ENCODE data around the gene LRRC42. TPM values are rescaled to one million over a fixed set of nuclear protein-coding genes. Genes with fewer than 3 reads are reported as not detected.

The LRRC42 gene
- total RNA-seq, 4 donors from 2014 or later = 11.4 to 17.8 (median 14.6) TPM

GRCh38 chr1:53948291-53948690, 2.1 kb downstream of the LRRC42 start:
- intact Hi-C loops (cut with DNase I; ENCODE audit: low total_unique reads) (loop anchor here (5.0 to 10.0 kb wide), 5 partner anchors 86 to 1891 kb away; partner anchors contain the start of genes ACOT11, BTF3L4, CPT2 and TTC4), in situ Hi-C loops (cut with MboI; ENCODE audit: low sequenced_read_pairs in 4 of 4) (loop anchor here in 3 of 4 donors (5.0 to 10.0 kb wide), 2 partner anchors 61 to 63 kb away; partner anchors contain the start of gene YIPF1 (in 3 of the 3))
- Histone ChIP-seq H3K4me1 (peaks cover 8 to 19% of the 10 kb centered on the region in 2 donors), H3K4me3 (no peak overlapping the region), H3K9me3 (no peaks in the 10 kb centered on the region), H3K27ac (no peak overlapping the region), H3K36me3 (peaks cover 0 to 13% of the 10 kb centered on the region in 2 donors), H3K27me3 (no peaks in the 10 kb centered on the region)
- DNase-seq (no peak), ATAC-seq (no peak)
- TF ChIP-seq, protein P1, sequence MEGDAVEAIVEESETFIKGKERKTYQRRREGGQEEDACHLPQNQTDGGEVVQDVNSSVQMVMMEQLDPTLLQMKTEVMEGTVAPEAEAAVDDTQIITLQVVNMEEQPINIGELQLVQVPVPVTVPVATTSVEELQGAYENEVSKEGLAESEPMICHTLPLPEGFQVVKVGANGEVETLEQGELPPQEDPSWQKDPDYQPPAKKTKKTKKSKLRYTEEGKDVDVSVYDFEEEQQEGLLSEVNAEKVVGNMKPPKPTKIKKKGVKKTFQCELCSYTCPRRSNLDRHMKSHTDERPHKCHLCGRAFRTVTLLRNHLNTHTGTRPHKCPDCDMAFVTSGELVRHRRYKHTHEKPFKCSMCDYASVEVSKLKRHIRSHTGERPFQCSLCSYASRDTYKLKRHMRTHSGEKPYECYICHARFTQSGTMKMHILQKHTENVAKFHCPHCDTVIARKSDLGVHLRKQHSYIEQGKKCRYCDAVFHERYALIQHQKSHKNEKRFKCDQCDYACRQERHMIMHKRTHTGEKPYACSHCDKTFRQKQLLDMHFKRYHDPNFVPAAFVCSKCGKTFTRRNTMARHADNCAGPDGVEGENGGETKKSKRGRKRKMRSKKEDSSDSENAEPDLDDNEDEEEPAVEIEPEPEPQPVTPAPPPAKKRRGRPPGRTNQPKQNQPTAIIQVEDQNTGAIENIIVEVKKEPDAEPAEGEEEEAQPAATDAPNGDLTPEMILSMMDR (IDR thresholded peaks at IDR 0.05 in 4 of 5, conservative IDR thresholded peaks at IDR 0.05 in 1 of 5) = no peak
- TF ChIP-seq POLR2A (IDR thresholded peaks at IDR 0.05) = no peak

GRCh38 chr1:53949023-53949990, 3.2 kb downstream of the LRRC42 start:
- TF ChIP-seq, protein P1 (IDR thresholded peaks at IDR 0.05 in 4 of 5, conservative IDR thresholded peaks at IDR 0.05 in 1 of 5) = peak; percentile 12 to 56 (median 42)
- no peak for TF ChIP-seq POLR2A (IDR thresholded peaks at IDR 0.05)
- Histone ChIP-seq H3K4me1 (peaks cover 8 to 18% of the 10 kb centered on the region in 2 donors), H3K27ac (no peak overlapping the region), H3K4me3 (no peak overlapping the region), H3K27me3 (no peaks in the 10 kb centered on the region), H3K9me3 (no peaks in the 10 kb centered on the region), H3K36me3 (peaks cover 0 to 23% of the 10 kb centered on the region in 2 donors)
- DNase-seq = no peak
- ATAC-seq = no peak
- in situ Hi-C loops (cut with MboI; ENCODE audit: low sequenced_read_pairs in 4 of 4) = loop anchor here in 3 of 4 donors (5.0 to 10.0 kb wide), 2 partner anchors 62 to 65 kb away; partner anchors contain the start of gene YIPF1 (in 3 of the 3)
- intact Hi-C loops (cut with DNase I; ENCODE audit: low total_unique reads) = loop anchor here (1.0 to 10.0 kb wide), 6 partner anchors 71 to 1892 kb away; partner anchors contain the start of genes ACOT11, BTF3L4, CPT2 and TTC4

- DNase-seq (no peak), ATAC-seq (no peak)
- Histone ChIP-seq H3K4me3 (no peak overlapping the region), H3K27ac (no peak overlapping the region), H3K36me3 (peaks cover 0 to 23% of the 10 kb centered on the region in 2 donors), H3K4me1 (peaks cover 8% of the 10 kb centered on the region in 2 donors), H3K27me3 (no peaks in the 10 kb centered on the region), H3K9me3 (no peaks in the 10 kb centered on the region)
- intact Hi-C loops (cut with DNase I; ENCODE audit: low total_unique reads) (no loop called here), in situ Hi-C loops (cut with MboI; ENCODE audit: low sequenced_read_pairs in 4 of 4) (loop anchor here in 1 of 4 donors (10.0 kb wide), 1 partner anchor 67 kb away; the partner anchor contains the start of gene YIPF1)
- TF ChIP-seq, protein P1 (IDR thresholded peaks at IDR 0.05 in 4 of 5, conservative IDR thresholded peaks at IDR 0.05 in 1 of 5) = no peak
- no peak for TF ChIP-seq POLR2A (IDR thresholded peaks at IDR 0.05)
Observed at GRCh38 chr1:53951697-53952096, 5.5 kb downstream of the LRRC42 start.

GRCh38 chr1:53954128-53954527, 8.0 kb downstream of the LRRC42 start:
- in situ Hi-C loops (cut with MboI; ENCODE audit: low sequenced_read_pairs in 4 of 4) = loop anchor here in 1 of 4 donors (10.0 kb wide), 1 partner anchor 69 kb away; the partner anchor contains the start of gene YIPF1
- Histone ChIP-seq H3K4me1 (no peaks in the 10 kb centered on the region), H3K27ac (no peak overlapping the region), H3K9me3 (no peaks in the 10 kb centered on the region), H3K36me3 (peaks cover 0 to 29% of the 10 kb centered on the region in 2 donors), H3K4me3 (no peak overlapping the region), H3K27me3 (no peaks in the 10 kb centered on the region)
- DNase-seq = no peak
- no peak for ATAC-seq
- intact Hi-C loops (cut with DNase I; ENCODE audit: low total_unique reads) = no loop called here
- TF ChIP-seq, protein P1 (IDR thresholded peaks at IDR 0.05 in 4 of 5, conservative IDR thresholded peaks at IDR 0.05 in 1 of 5) = no peak
- no peak for TF ChIP-seq POLR2A (IDR thresholded peaks at IDR 0.05)
